Tibial artery (tissue), 4 donors: ENCODE results near the gene ANKRD40.

Source experiments
- DNase-seq, 2 donors: peaks; one replicate each; pipeline ENCODE4 v3.0.0-alpha.2; 2019
- H3K27ac ChIP-seq, 2 donors: fragments of 200-600 bp; sonication (generic) in 1 of 2; 1 replicate in 1 of 2; 2 replicates in 1 of 2; pipeline ENCODE4 v1.5.1; 2018 to 2019; ENCODE audit warnings: mild to moderate bottlenecking in 1 of 2
- H3K27me3 ChIP-seq, 2 donors: fragments of 200-600 bp; sonication (generic) in 1 of 2; one replicate each; pipeline versions ENCODE4 v1.5.1 to v1.6.0; 2016 to 2019
- H3K36me3 ChIP-seq, 3 donors: fragments of 200-600 bp; sonication (generic) in 2 of 3; one replicate each; pipeline ENCODE4 v1.5.1; 2016 to 2019; ENCODE audit warnings: mild to moderate bottlenecking in 2 of 3
- H3K4me1 ChIP-seq, 4 donors: fragments of 200-600 bp; sonication (generic) in 2 of 4; 1 replicate in 3 of 4; 2 replicates in 1 of 4; pipeline ENCODE4 v1.5.1; 2016 to 2019
- H3K4me3 ChIP-seq, 2 donors: fragments of 200-600 bp; sonication (generic) in 1 of 2; 1 replicate in 1 of 2; 2 replicates in 1 of 2; pipeline ENCODE4 v1.5.1; 2018 to 2019; ENCODE audit warnings: mild to moderate bottlenecking in 2 of 2
- H3K9me3 ChIP-seq, 3 donors: fragments of 200-600 bp; sonication (generic) in 1 of 3; one replicate each; pipeline ENCODE4 v1.5.1; 2016 to 2019
- CTCF ChIP-seq, 2 experiments: fragments of 200-600 bp in 1 of 2; fragments of 450-650 bp in 1 of 2; IDR thresholded peaks; one replicate each; pipeline ENCODE4 v1.5.1; 2017 to 2019; ENCODE audit warnings: antibody characterized with exemption in 2 of 2, mild to moderate bottlenecking in 1 of 2, moderate library complexity in 1 of 2
- intact Hi-C: fragments of 100-400 bp; cut with DNase I; formaldehyde crosslinking; loops from one replicate; pipeline ENCODE4 v1.15.0; 2023; ENCODE audit warnings: low total_unique reads

The ANKRD40 gene

GRCh38 chr17:50737118-50737698 lies 29.5 kb upstream of the ANKRD40 start:
- no peak for TF ChIP-seq CTCF (IDR thresholded peaks at IDR 0.05)
- intact Hi-C loops = no loop called here

GRCh38 chr17:50735287-50735686 lies 27.6 kb upstream of the ANKRD40 start:
- Histone ChIP-seq H3K27me3 (no peaks in the 10 kb centered on the region), H3K36me3 (peaks cover 8 to 21% (median 15%) of the 10 kb centered on the region in 3 donors), H3K4me1 (peaks cover 0 to 71% (median 24%) of the 10 kb centered on the region in 4 donors), H3K9me3 (no peaks in the 10 kb centered on the region), H3K4me3 (no peak overlapping the region), H3K27ac (no peak overlapping the region)
- TF ChIP-seq CTCF (IDR thresholded peaks at IDR 0.05) = no peak
- intact Hi-C loops = no loop called here
- no peak for DNase-seq

More at GRCh38 chr17:50737118-50737698, 29.5 kb upstream of the ANKRD40 start:
- H3K9me3 ChIP-seq = no peaks in the 10 kb centered on the region
- H3K4me1 ChIP-seq = peaks cover 0 to 52% (median 12%) of the 10 kb centered on the region in 4 donors
- H3K36me3 ChIP-seq = peaks cover 27 to 40% (median 34%) of the 10 kb centered on the region in 3 donors
- H3K4me3 ChIP-seq = no peak overlapping the region
- DNase-seq = no peak
- H3K27ac ChIP-seq = no peak overlapping the region
- H3K27me3 ChIP-seq = no peaks in the 10 kb centered on the region

GRCh38 chr17:50731575-50732460 lies 24.1 kb upstream of the ANKRD40 start:
- Histone ChIP-seq H3K4me1 (peaks cover 0 to 93% (median 46%) of the 10 kb centered on the region in 4 donors), H3K27ac (no peak overlapping the region), H3K9me3 (no peaks in the 10 kb centered on the region), H3K27me3 (no peaks in the 10 kb centered on the region), H3K4me3 (no peak overlapping the region), H3K36me3 (no peaks in the 10 kb centered on the region)
- intact Hi-C loops = no loop called here
- no peak for TF ChIP-seq CTCF (IDR thresholded peaks at IDR 0.05)
- no peak for DNase-seq

- H3K9me3 ChIP-seq = no peaks in the 10 kb centered on the region
- no peaks in the 10 kb centered on the region for H3K27me3 ChIP-seq
- H3K36me3 ChIP-seq = no peaks in the 10 kb centered on the region
- DNase-seq = no peak
- intact Hi-C loops = no loop called here
- H3K4me1 ChIP-seq = peaks cover 3 to 99% (median 51%) of the 10 kb centered on the region in 4 donors
- H3K27ac ChIP-seq = no peak overlapping the region
- no peak overlapping the region for H3K4me3 ChIP-seq
- TF ChIP-seq CTCF (IDR thresholded peaks at IDR 0.05) = no peak
Observed at GRCh38 chr17:50728881-50729765, 21.4 kb upstream of the ANKRD40 start.

- intact Hi-C loops = no loop called here
- DNase-seq = no peak
- H3K36me3 ChIP-seq = no peaks in the 10 kb centered on the region
- H3K4me1 ChIP-seq = peaks cover 3 to 99% (median 59%) of the 10 kb centered on the region in 4 donors
- H3K9me3 ChIP-seq = no peaks in the 10 kb centered on the region
- no peak overlapping the region for H3K27ac ChIP-seq
- H3K4me3 ChIP-seq = no peak overlapping the region
- no peak for TF ChIP-seq CTCF (IDR thresholded peaks at IDR 0.05)
- no peaks in the 10 kb centered on the region for H3K27me3 ChIP-seq
Observed at GRCh38 chr17:50728112-50728429, 20.4 kb upstream of the ANKRD40 start.
